Right atrium auricular region (tissue), 2 donors: ENCODE measurements around the gene RXFP4. TPM values are rescaled to one million over a fixed set of nuclear protein-coding genes. Genes with fewer than 3 reads are reported as not detected.
A peak's percentile ranks its signal among the peaks of the same experiment; 100 is the strongest.
"Not testable (repeated sequence)": the region's sequence is repeated elsewhere in the genome, so short reads cannot be mapped to it uniquely, and the experiment has no call there.

Experiments used
- DNase-seq: peaks from one replicate; pipeline ENCODE4 v3.0.0-alpha.2; 2019; ENCODE audit warnings: low spot score
- H3K27ac ChIP-seq, 2 donors: fragments of 200-600 bp; sonication (generic); 1 replicate in 1 of 2; 2 replicates in 1 of 2; pipeline ENCODE4 v1.5.1; 2016 to 2019
- H3K27me3 ChIP-seq, 2 donors: fragments of 200-600 bp; sonication (generic); one replicate each; pipeline versions ENCODE4 v1.5.1 to v1.6.0; 2017 to 2019
- H3K36me3 ChIP-seq: fragments of 200-600 bp; sonication (generic); one replicate; pipeline ENCODE4 v1.5.1; 2016
- H3K4me1 ChIP-seq, 2 donors: fragments of 200-600 bp; sonication (generic); one replicate each; pipeline versions ENCODE4 v1.5.1 to v1.6.0; 2017 to 2019
- H3K4me3 ChIP-seq, 2 donors: fragments of 200-600 bp; sonication (generic); 1 replicate in 1 of 2; 2 replicates in 1 of 2; pipeline ENCODE4 v1.5.1; 2017 to 2019; ENCODE audit warnings: mild to moderate bottlenecking in 1 of 2, moderate library complexity in 1 of 2
- H3K9me3 ChIP-seq, 2 donors: fragments of 200-600 bp; sonication (generic); one replicate each; pipeline ENCODE4 v1.5.1; 2019
- CTCF ChIP-seq, 2 donors: fragments of 200-600 bp; sonication (generic); IDR thresholded peaks; one replicate each; pipeline ENCODE4 v1.5.1; 2019; ENCODE audit warnings: antibody characterized with exemption in 2 of 2
- total RNA-seq, 2 donors: library from RNA; depleted of rRNA; stranded (reverse); fragments of >200 nt; gene quantifications; one replicate each; pipeline ENCODE4 v1.1.0, GENCODE V29; 2016

RXFP4 gene
- total RNA-seq, result not detected

- Histone ChIP-seq H3K4me1 (peaks cover 0 to 72% of the 10 kb centered on the region in 2 donors), H3K27ac (peak within 1 kb of the TSS; percentile 57 to 84), H3K36me3 (no peaks in the 10 kb centered on the region), H3K9me3 (no peaks in the 10 kb centered on the region), H3K27me3 (no peaks in the 10 kb centered on the region), H3K4me3 (no peak within 1 kb of the TSS)
- DNase-seq, result no peak
- no peak for TF ChIP-seq CTCF (IDR thresholded peaks at IDR 0.05)
Measured at GRCh38 chr1:155940993-155941844, at the start of gene RXFP4. TSS of gene RXFP4 (plus strand) at chr1:155941638. CDS start at chr1:155941710, 72 bp downstream.

GRCh38 chr1:155892796-155893195, 48.6 kb upstream of the RXFP4 start:
- H3K27me3 ChIP-seq, result no peaks in the 10 kb centered on the region
- no peak overlapping the region for H3K4me3 ChIP-seq
- no peak for TF ChIP-seq CTCF (IDR thresholded peaks at IDR 0.05)

GRCh38 chr1:155893389-155894142, 47.9 kb upstream of the RXFP4 start:
- peaks cover 0 to 20% of the 10 kb centered on the region in 2 donors for H3K4me1 ChIP-seq
- H3K27me3 ChIP-seq, result no peaks in the 10 kb centered on the region
- TF ChIP-seq CTCF (IDR thresholded peaks at IDR 0.05), result no peak
- H3K9me3 ChIP-seq, result no peaks in the 10 kb centered on the region
- peaks cover 15% of the 10 kb centered on the region for H3K36me3 ChIP-seq
- peak; percentile 67 for DNase-seq
- no peak overlapping the region for H3K4me3 ChIP-seq
- peak overlapping the region; percentile 54 to 76 for H3K27ac ChIP-seq

More at GRCh38 chr1:155892796-155893195, 48.6 kb upstream of the RXFP4 start:
- Histone ChIP-seq H3K9me3 (no peaks in the 10 kb centered on the region), H3K36me3 (peaks cover 15% of the 10 kb centered on the region), H3K4me1 (peaks cover 0 to 20% of the 10 kb centered on the region in 2 donors), H3K27ac (peak overlapping the region; percentile 54 to 76)
- no peak for DNase-seq

- H3K36me3 ChIP-seq, result peaks cover 33% of the 10 kb centered on the region
- H3K9me3 ChIP-seq, result not testable (repeated sequence)
Measured at GRCh38 chr1:155895617-155896016, 45.8 kb upstream of the RXFP4 start.

GRCh38 chr1:155896476-155896875, 45.0 kb upstream of the RXFP4 start:
- H3K27me3 ChIP-seq, DNase-seq, H3K9me3 ChIP-seq, H3K27ac ChIP-seq, H3K4me3 ChIP-seq: not testable (repeated sequence)
- peaks cover 0 to 20% of the 10 kb centered on the region in 2 donors for H3K4me1 ChIP-seq
- H3K36me3 ChIP-seq, result peaks cover 42% of the 10 kb centered on the region

More at GRCh38 chr1:155895617-155896016, 45.8 kb upstream of the RXFP4 start:
- not testable (repeated sequence) for H3K4me3 ChIP-seq, H3K27ac ChIP-seq, DNase-seq, H3K27me3 ChIP-seq
- peaks cover 0 to 20% of the 10 kb centered on the region in 2 donors for H3K4me1 ChIP-seq

- no peaks in the 10 kb centered on the region for H3K27me3 ChIP-seq
- no peak overlapping the region for H3K4me3 ChIP-seq
- no peak for DNase-seq
- H3K27ac ChIP-seq, result no peak overlapping the region
- peaks cover 53% of the 10 kb centered on the region for H3K36me3 ChIP-seq
- peaks cover 0 to 15% of the 10 kb centered on the region in 2 donors for H3K4me1 ChIP-seq
- no peaks in the 10 kb centered on the region for H3K9me3 ChIP-seq
- no peak for TF ChIP-seq CTCF (IDR thresholded peaks at IDR 0.05)
Measured at GRCh38 chr1:155897746-155898145, 43.7 kb upstream of the RXFP4 start.
